Measurements from ENCODE around the gene PTTG1. TPM values are rescaled to one million over a fixed set of nuclear protein-coding genes. Genes with fewer than 3 reads are reported as not detected.

The PTTG1 gene
- total RNA-seq, 1 experiment from 2014 or later = 239 TPM

DNA sequence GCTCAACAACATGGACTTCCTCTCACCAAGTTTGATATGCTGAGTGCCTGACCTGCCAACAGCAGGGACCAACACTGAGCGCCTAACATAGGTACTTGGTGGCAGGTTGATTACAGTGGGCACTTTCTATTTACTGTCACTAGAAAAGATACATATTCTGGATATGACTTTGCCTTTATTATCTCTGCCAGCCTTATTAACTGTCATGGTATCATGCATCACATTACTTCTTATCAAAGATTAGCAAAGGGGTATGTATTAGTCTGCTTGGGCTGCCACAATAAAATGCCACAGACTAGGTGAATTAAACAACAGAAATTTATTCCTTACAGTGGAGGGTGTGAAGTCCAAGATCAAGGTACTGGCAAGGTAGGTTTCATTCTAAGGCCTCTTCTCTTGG, 37.0 kb upstream of the PTTG1 start:
- TF ChIP-seq, protein P1, sequence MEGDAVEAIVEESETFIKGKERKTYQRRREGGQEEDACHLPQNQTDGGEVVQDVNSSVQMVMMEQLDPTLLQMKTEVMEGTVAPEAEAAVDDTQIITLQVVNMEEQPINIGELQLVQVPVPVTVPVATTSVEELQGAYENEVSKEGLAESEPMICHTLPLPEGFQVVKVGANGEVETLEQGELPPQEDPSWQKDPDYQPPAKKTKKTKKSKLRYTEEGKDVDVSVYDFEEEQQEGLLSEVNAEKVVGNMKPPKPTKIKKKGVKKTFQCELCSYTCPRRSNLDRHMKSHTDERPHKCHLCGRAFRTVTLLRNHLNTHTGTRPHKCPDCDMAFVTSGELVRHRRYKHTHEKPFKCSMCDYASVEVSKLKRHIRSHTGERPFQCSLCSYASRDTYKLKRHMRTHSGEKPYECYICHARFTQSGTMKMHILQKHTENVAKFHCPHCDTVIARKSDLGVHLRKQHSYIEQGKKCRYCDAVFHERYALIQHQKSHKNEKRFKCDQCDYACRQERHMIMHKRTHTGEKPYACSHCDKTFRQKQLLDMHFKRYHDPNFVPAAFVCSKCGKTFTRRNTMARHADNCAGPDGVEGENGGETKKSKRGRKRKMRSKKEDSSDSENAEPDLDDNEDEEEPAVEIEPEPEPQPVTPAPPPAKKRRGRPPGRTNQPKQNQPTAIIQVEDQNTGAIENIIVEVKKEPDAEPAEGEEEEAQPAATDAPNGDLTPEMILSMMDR (IDR thresholded peaks at IDR 0.05) = no peak
- TF ChIP-seq GRHL2 (CRISPR knock-in tag; IDR thresholded peaks at IDR 0.05; ENCODE audit: insufficient replicate concordance, severe bottlenecking) = no peak
- TF ChIP-seq, protein P2, sequence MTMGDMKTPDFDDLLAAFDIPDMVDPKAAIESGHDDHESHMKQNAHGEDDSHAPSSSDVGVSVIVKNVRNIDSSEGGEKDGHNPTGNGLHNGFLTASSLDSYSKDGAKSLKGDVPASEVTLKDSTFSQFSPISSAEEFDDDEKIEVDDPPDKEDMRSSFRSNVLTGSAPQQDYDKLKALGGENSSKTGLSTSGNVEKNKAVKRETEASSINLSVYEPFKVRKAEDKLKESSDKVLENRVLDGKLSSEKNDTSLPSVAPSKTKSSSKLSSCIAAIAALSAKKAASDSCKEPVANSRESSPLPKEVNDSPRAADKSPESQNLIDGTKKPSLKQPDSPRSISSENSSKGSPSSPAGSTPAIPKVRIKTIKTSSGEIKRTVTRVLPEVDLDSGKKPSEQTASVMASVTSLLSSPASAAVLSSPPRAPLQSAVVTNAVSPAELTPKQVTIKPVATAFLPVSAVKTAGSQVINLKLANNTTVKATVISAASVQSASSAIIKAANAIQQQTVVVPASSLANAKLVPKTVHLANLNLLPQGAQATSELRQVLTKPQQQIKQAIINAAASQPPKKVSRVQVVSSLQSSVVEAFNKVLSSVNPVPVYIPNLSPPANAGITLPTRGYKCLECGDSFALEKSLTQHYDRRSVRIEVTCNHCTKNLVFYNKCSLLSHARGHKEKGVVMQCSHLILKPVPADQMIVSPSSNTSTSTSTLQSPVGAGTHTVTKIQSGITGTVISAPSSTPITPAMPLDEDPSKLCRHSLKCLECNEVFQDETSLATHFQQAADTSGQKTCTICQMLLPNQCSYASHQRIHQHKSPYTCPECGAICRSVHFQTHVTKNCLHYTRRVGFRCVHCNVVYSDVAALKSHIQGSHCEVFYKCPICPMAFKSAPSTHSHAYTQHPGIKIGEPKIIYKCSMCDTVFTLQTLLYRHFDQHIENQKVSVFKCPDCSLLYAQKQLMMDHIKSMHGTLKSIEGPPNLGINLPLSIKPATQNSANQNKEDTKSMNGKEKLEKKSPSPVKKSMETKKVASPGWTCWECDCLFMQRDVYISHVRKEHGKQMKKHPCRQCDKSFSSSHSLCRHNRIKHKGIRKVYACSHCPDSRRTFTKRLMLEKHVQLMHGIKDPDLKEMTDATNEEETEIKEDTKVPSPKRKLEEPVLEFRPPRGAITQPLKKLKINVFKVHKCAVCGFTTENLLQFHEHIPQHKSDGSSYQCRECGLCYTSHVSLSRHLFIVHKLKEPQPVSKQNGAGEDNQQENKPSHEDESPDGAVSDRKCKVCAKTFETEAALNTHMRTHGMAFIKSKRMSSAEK (CRISPR knock-in tag; IDR thresholded peaks at IDR 0.05; ENCODE audit: borderline replicate concordance) = no peak
- no peak for TF ChIP-seq SMAD4 (CRISPR knock-in tag; IDR thresholded peaks at IDR 0.05)
- TF ChIP-seq, protein P3, sequence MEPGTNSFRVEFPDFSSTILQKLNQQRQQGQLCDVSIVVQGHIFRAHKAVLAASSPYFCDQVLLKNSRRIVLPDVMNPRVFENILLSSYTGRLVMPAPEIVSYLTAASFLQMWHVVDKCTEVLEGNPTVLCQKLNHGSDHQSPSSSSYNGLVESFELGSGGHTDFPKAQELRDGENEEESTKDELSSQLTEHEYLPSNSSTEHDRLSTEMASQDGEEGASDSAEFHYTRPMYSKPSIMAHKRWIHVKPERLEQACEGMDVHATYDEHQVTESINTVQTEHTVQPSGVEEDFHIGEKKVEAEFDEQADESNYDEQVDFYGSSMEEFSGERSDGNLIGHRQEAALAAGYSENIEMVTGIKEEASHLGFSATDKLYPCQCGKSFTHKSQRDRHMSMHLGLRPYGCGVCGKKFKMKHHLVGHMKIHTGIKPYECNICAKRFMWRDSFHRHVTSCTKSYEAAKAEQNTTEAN (CRISPR knock-in tag; IDR thresholded peaks at IDR 0.05) = no peak
- no peak for TF ChIP-seq ESRRA (CRISPR knock-in tag; IDR thresholded peaks at IDR 0.05; ENCODE audit: borderline replicate concordance)
- TF ChIP-seq, protein P4, sequence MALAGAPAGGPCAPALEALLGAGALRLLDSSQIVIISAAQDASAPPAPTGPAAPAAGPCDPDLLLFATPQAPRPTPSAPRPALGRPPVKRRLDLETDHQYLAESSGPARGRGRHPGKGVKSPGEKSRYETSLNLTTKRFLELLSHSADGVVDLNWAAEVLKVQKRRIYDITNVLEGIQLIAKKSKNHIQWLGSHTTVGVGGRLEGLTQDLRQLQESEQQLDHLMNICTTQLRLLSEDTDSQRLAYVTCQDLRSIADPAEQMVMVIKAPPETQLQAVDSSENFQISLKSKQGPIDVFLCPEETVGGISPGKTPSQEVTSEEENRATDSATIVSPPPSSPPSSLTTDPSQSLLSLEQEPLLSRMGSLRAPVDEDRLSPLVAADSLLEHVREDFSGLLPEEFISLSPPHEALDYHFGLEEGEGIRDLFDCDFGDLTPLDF (CRISPR knock-in tag; IDR thresholded peaks at IDR 0.05) = no peak
- TF ChIP-seq, protein P5, sequence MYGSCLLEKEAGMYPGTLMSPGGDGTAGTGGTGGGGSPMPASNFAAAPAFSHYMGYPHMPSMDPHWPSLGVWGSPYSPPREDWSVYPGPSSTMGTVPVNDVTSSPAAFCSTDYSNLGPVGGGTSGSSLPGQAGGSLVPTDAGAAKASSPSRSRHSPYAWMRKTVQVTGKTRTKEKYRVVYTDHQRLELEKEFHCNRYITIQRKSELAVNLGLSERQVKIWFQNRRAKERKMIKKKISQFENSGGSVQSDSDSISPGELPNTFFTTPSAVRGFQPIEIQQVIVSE (CRISPR knock-in tag; IDR thresholded peaks at IDR 0.05; ENCODE audit: borderline replicate concordance) = no peak
- no peak for TF ChIP-seq HMGA2 (CRISPR knock-in tag; IDR thresholded peaks at IDR 0.05)
- TF ChIP-seq SP1 (CRISPR knock-in tag; conservative IDR thresholded peaks at IDR 0.05) = no peak
- TF ChIP-seq, protein P6, sequence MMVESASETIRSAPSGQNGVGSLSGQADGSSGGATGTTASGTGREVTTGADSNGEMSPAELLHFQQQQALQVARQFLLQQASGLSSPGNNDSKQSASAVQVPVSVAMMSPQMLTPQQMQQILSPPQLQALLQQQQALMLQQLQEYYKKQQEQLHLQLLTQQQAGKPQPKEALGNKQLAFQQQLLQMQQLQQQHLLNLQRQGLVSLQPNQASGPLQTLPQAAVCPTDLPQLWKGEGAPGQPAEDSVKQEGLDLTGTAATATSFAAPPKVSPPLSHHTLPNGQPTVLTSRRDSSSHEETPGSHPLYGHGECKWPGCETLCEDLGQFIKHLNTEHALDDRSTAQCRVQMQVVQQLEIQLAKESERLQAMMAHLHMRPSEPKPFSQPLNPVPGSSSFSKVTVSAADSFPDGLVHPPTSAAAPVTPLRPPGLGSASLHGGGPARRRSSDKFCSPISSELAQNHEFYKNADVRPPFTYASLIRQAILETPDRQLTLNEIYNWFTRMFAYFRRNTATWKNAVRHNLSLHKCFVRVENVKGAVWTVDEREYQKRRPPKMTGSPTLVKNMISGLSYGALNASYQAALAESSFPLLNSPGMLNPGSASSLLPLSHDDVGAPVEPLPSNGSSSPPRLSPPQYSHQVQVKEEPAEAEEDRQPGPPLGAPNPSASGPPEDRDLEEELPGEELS (CRISPR knock-in tag; IDR thresholded peaks at IDR 0.05) = no peak
- TF ChIP-seq TP53 (CRISPR knock-in tag; IDR thresholded peaks at IDR 0.05) = no peak
- no peak for TF ChIP-seq NFE2L1 (CRISPR knock-in tag; IDR thresholded peaks at IDR 0.05)
- TF ChIP-seq GABPB1 (CRISPR knock-in tag; IDR thresholded peaks at IDR 0.05) = no peak
- TF ChIP-seq, protein P7, sequence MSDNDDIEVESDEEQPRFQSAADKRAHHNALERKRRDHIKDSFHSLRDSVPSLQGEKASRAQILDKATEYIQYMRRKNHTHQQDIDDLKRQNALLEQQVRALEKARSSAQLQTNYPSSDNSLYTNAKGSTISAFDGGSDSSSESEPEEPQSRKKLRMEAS (CRISPR knock-in tag; IDR thresholded peaks at IDR 0.05) = no peak
- TF ChIP-seq, protein P8, sequence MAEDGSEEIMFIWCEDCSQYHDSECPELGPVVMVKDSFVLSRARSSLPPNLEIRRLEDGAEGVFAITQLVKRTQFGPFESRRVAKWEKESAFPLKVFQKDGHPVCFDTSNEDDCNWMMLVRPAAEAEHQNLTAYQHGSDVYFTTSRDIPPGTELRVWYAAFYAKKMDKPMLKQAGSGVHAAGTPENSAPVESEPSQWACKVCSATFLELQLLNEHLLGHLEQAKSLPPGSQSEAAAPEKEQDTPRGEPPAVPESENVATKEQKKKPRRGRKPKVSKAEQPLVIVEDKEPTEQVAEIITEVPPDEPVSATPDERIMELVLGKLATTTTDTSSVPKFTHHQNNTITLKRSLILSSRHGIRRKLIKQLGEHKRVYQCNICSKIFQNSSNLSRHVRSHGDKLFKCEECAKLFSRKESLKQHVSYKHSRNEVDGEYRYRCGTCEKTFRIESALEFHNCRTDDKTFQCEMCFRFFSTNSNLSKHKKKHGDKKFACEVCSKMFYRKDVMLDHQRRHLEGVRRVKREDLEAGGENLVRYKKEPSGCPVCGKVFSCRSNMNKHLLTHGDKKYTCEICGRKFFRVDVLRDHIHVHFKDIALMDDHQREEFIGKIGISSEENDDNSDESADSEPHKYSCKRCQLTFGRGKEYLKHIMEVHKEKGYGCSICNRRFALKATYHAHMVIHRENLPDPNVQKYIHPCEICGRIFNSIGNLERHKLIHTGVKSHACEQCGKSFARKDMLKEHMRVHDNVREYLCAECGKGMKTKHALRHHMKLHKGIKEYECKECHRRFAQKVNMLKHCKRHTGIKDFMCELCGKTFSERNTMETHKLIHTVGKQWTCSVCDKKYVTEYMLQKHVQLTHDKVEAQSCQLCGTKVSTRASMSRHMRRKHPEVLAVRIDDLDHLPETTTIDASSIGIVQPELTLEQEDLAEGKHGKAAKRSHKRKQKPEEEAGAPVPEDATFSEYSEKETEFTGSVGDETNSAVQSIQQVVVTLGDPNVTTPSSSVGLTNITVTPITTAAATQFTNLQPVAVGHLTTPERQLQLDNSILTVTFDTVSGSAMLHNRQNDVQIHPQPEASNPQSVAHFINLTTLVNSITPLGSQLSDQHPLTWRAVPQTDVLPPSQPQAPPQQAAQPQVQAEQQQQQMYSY (CRISPR knock-in tag; IDR thresholded peaks at IDR 0.05) = no peak
- TF ChIP-seq ELF4 (CRISPR knock-in tag; IDR thresholded peaks at IDR 0.05; ENCODE audit: low read depth) = no peak
- CTCF ChIA-PET = no interaction called here

More for the DNA sequence above, 37.0 kb upstream of the PTTG1 start:
- Mint-ChIP-seq H3K36me3 (peaks cover 11% of the 10 kb centered on the region), H3K4me3 (no peak overlapping the region), H3K9me3 (peaks cover 19% of the 10 kb centered on the region), H3K27ac (no peak overlapping the region), H3K27me3 (ENCODE audit: low read depth) (peaks cover 9% of the 10 kb centered on the region), H3K4me1 (peaks cover 6% of the 10 kb centered on the region)
- DNase-seq (ENCODE audit: low spot score) (no peak), ATAC-seq (no peak)
- POLR2A ChIA-PET = no interaction called here

All from WTC11 (cell line).